NK-92 treated with Interleukin-12 subunit alpha and Interleukin-12 subunit beta, amount 100 ng/mL, for 24 hours (cell line): ENCODE results near the gene EXOC3L4.

Source experiments
- DNase-seq: peaks from one replicate; lab custom pipeline; 2025; lab: John Stamatoyannopoulos, UW

EXOC3L4 gene

DNA sequence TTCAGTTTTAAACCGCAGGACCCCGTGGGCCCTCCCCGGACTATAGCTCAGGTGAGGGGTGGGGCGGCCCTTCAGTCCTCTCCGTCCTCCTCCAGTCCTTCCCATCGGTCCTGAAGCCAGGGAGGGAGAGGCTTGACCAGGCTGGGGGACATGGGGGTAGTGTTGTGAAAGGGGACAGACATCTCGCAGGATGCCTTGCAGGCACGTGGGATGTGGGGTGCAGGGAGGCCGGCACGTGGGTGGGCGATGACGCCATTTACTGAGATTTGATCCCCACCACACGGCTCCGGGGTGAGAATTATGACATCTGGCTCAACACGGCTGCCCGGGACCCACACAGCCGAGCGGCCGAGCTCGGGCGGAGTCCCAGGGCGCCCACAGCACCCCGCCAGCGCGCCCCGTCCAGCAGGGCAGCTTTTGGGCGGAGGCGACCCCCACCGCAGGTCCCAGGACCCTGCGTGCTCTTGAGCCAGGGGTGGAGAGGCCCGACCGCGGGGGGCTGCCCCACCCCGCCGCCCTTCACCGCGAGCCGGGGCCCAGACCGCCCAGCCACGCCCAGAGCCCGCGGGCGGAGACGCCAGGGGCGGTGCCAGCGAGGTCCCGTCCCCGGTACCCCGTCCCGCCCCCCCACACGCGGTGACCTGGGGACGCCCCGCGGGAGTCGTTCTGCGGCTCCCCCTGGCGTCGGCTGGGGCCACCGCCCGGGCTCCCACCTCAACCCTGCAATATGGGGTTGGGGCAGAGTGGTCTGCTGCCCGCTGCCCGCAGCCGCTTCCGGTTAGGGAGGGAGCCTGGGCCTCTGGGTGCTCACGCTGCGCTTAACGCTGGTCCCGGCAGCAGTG is 3.3 kb upstream of the EXOC3L4 start:
- no peak for DNase-seq

DNA sequence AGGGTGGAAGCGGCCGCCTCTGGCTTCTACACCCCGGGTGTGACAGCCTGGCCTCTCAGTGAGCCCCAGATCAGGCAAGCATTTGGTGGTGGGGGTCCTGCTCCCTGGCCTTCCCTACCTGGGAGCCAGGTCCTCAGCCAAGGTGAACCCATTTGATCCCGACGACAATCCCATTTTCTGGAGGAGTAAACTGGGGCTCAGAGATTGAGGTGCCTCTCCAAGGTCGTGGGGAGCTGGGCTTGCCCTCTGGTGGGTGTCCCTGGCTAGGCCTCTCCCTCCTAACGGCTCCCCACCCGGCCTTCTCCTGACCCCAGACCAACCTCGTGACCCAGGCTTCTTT is 2.7 kb upstream of the EXOC3L4 start:
- DNase-seq = no peak

DNA sequence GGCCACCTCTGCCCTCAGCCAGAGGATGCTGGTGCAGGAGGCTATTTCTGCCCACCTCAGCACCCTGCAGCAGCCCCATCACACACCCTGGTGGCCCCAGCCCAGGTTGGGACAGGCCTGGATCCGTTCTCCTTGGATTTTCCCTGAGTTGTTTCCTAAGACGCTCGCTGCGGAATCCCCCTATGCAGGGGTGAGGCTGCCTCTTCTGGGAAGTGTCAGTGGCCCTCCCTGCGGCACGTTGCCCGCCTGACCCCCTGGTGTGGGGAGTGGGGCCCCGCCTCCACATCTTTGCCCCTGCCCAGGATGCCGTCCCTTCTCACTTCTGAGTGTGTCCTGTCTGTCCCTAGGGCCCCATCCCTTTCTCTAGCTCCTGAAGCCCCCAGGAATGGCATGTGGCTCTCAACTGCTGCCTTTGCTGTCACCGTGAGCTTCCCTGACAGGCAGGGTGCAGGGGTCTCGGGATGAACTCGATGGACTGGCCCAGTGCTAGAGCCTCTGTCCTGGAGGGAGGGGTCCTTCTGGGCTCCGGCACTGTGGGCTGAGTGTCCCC is 594 bp upstream of the EXOC3L4 start:
- DNase-seq = no peak

DNA sequence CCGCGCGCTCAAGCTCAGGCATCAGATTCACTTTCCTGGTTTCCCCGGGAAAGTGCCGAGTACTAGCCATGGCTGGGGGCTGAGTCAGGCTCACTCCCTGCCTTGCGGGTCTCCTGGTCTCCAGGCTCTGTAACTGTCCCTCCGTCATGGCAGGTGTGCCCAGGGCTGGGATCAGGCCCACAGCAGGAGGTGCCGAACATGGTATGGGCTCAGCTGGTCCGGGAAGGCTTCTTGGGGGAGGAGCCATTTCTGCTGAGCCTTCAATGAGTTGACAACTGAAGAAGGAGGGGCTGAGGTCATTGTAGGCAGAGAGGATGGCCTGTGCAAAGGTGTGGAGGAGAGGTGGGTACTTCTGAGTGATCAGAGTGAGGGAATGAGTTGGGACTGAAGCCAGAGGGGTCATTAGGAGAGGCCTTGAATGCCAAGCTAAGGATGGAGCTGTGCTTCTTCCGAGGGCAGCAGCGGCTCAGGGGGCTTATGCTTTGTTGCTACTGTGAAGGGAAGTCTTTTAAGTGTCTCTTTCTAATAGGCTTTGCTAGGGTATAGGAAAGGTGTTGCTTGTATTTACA is 769 bp downstream of the EXOC3L4 start:
- no peak for DNase-seq

DNA sequence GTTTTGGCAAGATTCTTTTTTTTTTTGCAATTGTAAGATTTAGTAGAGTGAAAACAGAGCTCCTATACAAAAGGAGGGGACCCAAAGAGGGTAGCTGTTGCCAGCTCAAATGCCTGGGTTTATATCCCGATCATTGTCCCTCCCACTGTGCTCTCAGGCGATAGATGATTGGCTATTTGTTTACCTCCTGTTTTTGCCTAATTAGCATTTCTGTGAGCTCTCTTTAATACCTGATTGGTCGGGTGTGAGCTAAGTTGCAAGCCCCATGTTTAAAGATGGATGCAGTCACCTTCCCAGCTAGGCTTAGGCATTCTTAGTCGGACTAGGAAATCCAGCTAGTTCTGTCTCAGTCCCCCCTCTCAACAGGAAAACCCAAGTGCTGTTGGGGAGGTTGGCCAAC is 1.9 kb downstream of the EXOC3L4 start:
- no peak for DNase-seq

DNA sequence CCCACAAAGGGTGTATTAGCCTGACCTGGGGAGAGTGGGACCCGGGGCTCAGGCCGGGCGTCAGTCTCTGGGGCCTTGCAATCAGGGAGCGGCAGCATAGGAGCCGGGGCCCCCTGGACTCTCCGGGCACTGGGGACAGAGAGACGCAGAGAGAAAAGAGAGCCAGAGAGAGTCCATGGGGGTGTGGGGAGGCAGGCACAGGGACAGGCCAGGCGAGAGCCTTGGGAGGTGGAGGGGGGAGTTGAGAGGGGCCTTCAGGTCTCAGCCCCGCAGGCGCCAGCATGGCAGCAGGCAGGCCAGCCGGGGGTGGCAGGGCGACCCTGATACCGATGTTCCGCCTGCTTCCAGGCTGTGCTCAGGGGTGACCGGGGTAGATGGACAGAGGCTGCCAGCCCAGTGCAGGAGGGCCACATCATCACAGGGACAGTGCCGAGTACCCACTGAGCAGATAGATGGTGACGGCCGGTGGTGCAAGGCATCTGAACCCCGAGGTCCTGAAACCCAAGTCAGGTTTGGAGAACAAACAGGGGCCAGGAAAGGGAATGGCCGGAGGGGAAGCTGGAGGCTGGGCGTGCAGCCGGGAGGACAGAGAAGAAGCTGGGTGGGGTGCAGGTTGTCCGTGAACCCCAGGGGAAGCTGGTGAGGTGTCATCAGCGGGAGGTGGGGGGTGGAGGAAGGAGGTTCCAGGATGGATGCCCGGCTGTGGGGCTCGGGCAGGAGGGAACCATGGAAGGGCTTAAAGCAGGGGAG is 2.9 kb downstream of the EXOC3L4 start:
- DNase-seq = no peak

DNA sequence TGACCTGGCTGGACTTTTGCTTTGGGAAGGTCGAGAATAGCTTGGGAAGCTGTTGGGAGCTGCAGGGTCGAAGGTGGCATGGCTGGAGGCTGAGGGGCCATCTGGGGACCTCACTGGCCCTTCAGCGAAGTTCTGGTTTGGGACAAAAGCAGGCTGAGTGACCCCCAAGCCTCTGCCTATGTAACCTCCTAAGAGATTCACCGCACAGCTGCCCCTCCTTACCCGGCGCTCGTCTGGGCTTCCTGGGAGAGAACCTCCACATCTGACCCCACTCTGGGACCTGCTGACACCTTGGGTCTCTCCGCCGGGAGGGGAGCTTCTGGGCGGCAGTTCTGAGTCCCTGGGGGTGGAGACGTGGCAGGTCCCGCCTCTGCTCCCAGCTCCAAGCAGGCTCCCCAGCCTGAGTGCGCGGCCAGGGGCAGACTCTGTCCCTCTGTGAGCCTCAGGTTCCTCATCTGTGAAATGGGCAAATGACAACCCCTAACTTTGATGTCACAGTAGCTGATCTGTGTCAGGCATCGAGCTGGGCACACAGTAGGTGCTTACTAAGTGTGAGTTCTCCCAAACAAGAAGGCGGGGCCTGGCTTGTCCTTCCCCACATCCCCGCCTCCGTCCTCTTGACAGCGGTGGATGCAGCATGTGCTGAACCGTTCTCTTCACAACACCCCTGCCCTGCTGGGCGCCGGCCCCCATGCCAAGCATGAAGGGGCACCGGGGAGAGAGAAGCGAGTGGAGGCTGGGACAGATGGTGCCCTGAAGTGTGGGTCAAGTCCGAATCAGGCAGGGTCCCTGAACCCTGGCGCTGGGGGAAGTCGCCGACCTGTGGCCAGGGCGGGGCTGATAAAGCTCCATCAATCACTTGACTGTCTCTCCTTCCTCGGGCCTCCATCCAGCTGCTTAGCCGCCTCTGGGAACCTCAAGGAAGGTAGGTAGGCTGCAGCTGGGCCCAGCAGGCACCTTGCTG is 3.8 kb downstream of the EXOC3L4 start:
- no peak for DNase-seq

DNA sequence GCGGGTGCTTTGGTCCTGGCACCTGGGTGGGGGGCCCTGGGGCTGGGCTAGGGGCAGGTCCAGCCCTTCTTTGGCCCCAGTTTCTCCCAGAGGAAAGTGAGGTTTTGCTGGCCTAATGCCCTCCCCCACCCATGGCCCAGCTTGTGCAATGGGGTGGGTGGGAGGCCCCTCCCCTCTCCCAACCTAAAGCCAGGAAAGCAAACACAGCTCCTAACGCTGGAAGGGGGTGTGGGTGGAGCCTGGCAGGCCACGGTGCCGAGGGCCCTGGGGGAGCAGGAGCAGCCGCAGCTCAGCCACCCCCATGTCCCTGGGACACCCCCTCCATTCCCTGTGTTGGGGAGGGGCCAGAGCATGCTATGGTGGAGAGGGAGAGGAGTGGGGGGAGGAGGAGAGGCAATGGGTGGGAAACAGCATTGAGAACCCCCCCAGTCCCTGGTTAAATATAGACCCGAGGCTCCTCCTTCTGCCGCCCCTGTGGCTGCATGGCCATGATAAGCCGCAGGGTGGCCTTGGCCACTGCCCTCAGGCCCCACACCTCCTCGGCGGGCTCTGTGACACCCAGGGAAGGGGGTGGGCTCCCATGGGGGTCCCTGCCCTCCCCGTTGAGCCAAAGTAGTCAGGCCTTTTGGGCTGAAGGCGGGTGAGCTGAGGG is 4.7 kb downstream of the EXOC3L4 start:
- no peak for DNase-seq

DNA sequence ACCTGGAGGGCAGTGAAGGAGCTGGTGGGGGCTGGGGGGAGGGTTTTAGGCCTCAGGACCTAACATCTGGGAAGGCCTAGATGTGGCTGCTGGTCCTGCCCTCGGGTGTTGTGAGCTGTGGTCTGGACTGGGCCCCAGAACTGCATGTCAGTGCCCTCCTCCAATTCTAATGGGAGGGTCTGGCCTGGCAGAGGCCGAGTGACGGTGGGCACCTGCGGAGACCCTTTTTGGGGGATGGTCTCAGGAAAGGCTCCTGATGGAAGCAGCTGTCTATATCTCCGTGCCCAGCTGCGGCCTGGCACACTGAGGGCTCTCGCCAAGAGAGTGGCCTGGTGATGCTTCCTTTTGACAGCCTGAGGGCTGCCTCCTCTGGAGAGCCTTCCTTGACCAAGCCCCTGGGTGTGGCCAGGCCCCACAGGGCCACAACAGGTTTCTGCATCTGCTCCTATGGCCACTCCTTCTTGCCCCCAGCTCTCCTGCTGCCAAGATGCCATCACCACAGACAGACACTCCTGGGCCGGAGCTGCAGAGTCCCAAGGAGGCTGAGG is 5.3 kb downstream of the EXOC3L4 start:
- no peak for DNase-seq

DNA sequence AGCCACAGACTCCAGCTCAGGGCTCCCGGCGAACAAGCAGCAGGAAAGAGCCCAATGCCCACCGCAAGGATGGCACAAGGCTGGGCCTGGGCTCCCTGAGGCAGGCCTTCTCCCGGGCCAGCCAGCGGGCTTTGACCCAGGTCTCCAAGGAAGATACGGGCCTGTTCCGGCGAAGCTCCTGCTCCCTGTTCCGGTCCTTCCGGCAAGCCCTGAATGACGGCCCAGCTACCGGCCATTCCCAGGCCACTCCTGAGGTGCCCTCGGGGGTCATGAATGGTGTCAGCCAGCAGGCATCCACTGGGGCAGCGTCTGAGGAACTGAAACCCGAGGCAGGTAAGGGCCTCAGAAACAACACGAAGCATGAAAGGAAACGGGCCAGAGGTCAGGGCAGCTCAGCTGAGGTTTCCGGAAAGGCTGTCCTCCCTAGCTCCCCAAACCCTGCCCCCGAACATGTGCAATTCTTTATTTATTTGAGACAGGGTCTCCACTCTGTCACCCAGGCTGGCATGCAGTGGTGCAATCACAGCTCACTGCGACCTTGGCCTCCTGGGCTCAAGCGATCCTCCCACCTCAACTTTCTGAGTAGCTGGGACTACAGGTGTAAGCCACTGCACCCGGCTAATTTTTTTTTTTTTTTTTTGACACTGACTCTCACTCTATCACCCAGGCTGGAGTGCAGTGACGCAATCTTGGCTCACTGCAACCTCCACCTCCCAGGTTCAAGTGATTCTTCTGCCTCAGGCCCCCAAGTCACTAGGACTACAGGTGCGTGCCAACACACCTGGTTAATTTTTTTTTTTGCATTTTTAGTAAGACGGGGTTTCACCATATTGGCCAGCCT is 6.0 kb downstream of the EXOC3L4 start:
- DNase-seq = no peak

DNA sequence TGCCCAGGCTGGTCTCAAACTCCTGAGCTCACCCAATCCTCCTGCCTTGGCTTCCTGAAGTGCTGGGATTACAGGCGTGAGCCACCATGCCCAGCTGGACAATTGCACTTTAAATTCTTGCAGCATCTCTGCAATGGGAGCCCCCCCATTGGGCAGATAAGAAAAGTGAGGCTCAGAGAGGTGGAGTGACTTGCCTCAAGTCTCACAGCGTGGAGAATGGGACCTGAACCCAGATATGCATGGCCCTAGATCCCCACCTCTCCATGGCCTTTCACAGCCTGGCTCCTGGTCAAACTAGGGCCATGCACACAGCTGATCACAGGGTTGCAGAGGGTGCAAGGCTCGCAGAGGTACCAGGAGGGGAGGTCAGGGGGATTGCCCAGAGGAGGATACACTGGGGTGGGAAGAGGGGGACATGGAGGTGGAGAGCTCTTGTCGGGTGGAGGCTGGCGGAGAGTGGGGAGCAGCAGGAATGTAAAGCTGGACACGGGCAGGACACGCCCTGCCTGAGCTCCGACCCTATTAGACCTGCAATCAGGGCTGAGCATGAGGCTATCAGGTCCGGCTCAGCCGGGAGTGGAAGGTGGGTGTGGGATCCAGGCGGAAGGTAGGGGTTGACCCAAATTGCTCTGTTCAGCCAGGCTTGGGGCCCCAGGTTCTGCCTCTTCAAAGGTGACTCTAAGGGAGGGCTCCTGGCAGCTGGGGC is 6.9 kb downstream of the EXOC3L4 start:
- DNase-seq = no peak

DNA sequence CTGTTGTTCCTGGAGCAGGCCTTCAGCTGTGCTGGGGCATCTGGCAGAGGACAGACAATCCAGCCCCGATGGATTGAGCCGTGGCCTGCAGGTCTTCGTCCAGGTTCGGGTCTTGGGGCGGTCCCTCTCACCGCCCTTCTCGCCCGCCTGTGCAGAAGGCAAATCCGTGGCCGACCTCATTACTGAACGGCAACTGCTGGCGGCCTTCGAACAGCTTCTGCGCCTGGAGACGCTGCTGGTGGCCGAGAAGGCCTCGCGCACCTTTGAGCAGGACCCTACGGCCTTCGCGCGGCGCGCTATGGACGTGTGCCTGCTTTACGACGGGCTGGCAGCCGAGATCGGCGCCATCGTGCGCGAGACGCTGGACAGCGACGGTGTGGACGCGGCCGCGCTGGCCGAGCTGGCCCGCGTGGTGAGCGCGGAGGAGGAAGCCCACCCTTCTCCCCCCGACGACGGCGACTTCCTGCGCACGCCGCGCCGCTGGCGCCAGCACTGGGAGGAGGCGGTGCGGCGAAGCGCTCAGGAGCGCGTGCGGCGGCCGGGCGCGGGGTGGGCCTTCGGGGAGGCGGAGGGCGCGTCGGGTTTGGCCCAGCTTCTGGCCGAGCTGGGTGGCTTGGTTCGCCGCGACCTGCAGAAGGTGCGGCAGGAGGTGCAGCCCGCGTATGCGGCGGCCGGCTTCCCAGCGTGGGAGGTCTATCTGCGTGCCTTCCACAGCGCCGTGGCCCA is 7.6 kb downstream of the EXOC3L4 start:
- DNase-seq = no peak

DNA sequence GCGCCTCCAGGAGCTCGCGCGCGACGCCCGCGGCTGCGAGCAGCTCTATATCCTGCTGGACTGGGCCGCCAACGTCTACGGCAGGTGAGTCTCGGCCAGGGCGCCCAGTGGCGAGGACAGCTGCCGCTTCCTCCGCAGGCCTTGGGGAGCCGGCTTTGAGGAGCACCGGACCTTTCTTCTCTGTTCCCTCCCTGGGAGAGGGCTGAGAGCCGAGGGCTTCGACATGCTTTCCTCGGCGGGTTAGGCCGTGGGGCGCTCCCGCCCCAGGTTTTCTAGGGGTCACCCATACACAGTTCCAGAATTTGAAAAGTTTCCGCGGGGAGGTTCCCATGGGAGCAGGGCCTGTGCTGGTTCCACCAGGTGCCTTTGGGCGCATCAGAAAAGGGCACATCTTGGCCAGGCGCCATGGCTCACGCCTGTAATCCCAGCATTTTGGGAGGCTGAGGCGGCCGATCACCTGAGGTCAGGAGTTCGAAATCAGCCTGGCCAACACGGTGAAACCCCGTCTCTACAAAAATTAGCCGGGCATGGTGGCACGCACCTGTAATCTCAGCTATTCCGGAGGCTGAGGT is 8.2 kb downstream of the EXOC3L4 start:
- DNase-seq = no peak

DNA sequence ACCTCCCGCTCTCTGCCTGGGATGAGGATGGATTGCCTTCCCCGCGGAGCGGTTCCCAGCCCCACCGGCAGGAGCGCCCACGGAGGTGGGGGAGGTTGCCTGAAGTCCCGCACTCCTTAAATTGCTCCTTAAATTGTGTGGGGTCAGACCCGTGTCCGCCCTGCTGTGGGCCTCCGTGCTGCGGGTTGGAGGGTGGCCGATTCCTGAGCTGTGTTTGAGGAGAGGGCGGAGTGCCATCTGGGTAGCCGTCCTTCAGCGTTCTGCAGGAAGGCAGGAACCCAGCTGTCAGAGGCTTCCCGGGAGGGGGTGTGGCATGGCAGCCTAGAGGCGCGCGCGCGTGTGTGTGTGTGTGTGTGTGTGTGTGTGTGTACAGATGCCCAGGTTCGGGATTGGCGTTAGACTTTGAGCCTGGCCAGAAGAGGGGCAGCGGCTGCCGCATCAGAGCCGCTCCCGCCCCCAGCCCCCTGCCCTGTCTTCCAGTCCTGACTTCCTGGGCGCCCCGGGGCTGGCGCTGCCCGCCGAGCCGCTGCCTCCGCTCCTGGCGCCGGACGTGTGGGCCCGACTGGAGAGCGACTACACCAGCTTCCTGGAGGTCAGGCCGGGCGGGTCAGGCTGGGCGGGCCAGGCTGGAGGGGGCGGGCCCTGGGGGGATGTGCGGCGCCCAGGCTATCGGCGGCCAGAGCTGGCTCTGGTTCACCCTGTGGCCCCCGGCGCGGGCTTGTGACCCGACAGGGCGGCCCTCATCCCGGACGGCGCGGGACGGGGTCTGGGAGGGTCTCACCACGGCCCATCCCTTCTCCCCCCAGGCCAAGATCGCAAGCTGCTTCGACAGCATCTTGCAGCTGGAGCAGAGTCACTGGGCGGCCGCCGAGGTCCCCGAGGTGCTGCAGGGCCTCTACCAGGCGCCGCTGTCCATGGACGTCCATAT is 9.2 kb downstream of the EXOC3L4 start:
- DNase-seq = no peak

DNA sequence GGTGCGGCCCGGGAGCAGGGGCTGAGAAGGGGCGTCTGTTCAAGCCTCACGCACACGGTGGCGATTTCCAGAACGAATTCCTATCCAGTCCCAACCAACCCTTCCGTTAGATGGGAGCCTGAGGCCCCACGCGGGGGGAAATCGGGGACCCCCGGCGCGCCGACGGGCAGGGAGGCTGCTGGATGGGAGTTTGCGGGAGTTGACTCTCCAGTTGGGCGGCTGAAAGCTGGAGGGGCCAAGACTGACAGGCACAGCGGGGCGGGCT is 9.8 kb downstream of the EXOC3L4 start:
- no peak for DNase-seq

DNA sequence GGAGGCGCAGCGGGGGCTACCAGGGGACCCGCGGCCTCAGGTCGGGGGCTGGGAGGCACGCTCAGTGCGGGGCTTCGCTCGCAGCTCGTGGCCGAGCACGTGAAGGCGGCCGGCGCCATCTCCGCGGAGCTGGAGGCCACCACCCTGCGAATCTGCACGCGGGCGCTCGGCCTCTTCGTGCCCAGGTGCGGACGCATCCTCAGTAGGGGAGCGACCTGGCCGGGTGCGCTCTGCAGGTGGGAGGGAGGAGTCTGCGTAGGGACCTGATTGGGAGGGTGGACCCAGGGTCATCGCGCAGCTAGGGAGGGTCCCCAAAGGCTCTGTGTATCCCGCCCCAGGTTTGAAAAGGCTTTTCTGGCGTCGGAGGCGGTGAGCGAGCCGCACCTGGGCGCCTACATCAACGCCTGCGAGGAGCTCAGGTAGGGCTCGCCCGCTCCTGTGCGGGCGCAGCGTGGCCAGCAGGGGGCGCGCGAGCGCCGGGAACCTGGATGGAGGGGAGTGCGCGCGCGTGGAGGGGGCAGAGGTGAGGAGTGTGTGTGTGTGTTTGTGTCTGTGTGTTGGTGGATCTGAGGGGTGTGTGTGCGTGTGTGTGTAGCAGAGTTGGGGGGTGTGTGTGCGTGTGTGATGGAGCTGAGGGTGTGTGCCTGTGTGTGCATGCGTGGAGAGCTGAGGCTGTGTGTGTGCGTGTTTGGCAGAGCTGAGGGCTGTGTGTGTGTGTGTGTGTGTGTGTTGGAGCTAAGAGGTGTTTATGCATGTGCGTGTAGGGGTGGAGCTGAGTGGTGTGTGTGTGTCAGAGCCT is 10.3 kb downstream of the EXOC3L4 start:
- DNase-seq = peak; percentile 31
